OCI-LY1 (cell line): ENCODE results near the gene HECTD3.

Source experiments
- EZH2 ChIP-seq: fragments of 200-600 bp; sonication (generic), shearing (Covaris generic); IDR thresholded peaks from 2 replicates; pipeline ENCODE4 v1.8.0; 2017; ENCODE audit warnings: borderline replicate concordance, mixed run types, mild to moderate bottlenecking, antibody characterized with exemption, low read length, moderate library complexity, mixed read lengths
- TF ChIP-seq, protein P1 (sequence below): fragments of 200-600 bp; sonication (generic), shearing (Covaris generic); IDR thresholded peaks from 2 replicates; pipeline ENCODE4 v1.5.1; 2017; ENCODE audit warnings: mild to moderate bottlenecking, antibody characterized with exemption, low read length, moderate library complexity, mixed read lengths

DNA sequence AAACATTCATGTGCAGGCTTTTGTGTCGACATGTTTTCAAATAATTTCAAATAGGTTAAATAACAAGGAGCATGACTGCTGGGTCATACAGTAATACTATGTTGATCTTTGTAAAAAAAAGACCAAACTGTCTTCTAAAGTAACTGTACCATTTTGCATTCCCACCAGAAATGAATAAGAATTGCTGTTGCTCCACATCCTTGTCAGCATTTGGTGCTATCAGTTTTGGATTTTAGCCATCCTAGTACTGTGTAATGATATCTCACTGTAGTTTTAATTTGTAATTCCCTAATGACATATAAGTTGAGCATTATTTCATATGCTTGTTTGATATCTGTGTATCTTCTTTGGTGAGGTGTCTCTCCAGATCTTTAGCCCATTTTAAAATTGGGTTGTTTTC, 12.5 kb upstream of the HECTD3 start:
- no peak for TF ChIP-seq EZH2
- TF ChIP-seq, protein P1, sequence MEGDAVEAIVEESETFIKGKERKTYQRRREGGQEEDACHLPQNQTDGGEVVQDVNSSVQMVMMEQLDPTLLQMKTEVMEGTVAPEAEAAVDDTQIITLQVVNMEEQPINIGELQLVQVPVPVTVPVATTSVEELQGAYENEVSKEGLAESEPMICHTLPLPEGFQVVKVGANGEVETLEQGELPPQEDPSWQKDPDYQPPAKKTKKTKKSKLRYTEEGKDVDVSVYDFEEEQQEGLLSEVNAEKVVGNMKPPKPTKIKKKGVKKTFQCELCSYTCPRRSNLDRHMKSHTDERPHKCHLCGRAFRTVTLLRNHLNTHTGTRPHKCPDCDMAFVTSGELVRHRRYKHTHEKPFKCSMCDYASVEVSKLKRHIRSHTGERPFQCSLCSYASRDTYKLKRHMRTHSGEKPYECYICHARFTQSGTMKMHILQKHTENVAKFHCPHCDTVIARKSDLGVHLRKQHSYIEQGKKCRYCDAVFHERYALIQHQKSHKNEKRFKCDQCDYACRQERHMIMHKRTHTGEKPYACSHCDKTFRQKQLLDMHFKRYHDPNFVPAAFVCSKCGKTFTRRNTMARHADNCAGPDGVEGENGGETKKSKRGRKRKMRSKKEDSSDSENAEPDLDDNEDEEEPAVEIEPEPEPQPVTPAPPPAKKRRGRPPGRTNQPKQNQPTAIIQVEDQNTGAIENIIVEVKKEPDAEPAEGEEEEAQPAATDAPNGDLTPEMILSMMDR, result no peak
